ENCODE data around the gene PGR. TPM values are rescaled to one million over a fixed set of nuclear protein-coding genes. Genes with fewer than 3 reads are reported as not detected.

PGR gene
- total RNA-seq, 1 experiment from 2014 or later = not detected

GRCh38 chr11:101127699-101128570 is 1.7 kb downstream of the PGR start:
- no peaks in the 10 kb centered on the region for H3K9me3 ChIP-seq (ENCODE audit: control insufficient read depth, insufficient read depth, low read depth, low read length)
- DNase-seq (ENCODE audit: low read depth, low spot score) (no peak), ATAC-seq (no peak)
- TF ChIP-seq TCF7L2 (IDR thresholded peaks at IDR 0.05; ENCODE audit: low read depth, low read length) (no peak), POLR2AphosphoS5 (IDR thresholded peaks at IDR 0.05; ENCODE audit: low read depth, low read length) (no peak), CTCF (IDR thresholded peaks at IDR 0.05) (no peak), SIN3A (IDR thresholded peaks at IDR 0.05; ENCODE audit: borderline replicate concordance, insufficient read depth, low read depth, low read length) (no peak), REST (IDR thresholded peaks at IDR 0.05; ENCODE audit: insufficient read depth in 1 of 2, low read depth in 2 of 2, low read length in 1 of 2) (no peak)
- H3K4me1 ChIP-seq (ENCODE audit: control insufficient read depth, insufficient read depth, low read length) = no peaks in the 10 kb centered on the region; the same call in 1 of the 2 replicates
- in situ Hi-C loops (cut with HindIII; ENCODE audit: low pct_unique_long_range_greater_than_20kb, low sequenced_read_pairs) (no loop called here), intact Hi-C loops (cut with micrococcal nuclease; ENCODE audit: unreplicated experiment) (no loop called here)
- no peaks in the 10 kb centered on the region for H3K36me3 ChIP-seq (ENCODE audit: control insufficient read depth, insufficient read depth, low read length)
- ChIA-PET POLR2A (no interaction called here), CTCF (no interaction called here)
- peaks cover 54% of the 10 kb centered on the region for H3K27me3 ChIP-seq (ENCODE audit: control insufficient read depth, insufficient read depth, low read length)
- BruUV-seq (replicated peaks) = no TSS peak
- H3K27ac ChIP-seq (ENCODE audit: low read length) = no peak overlapping the region
- no peak overlapping the region for H3K4me3 ChIP-seq (ENCODE audit: low read depth in 2 of 2, low read length in 2 of 2)

GRCh38 chr11:101127197-101127698 is 2.4 kb downstream of the PGR start:
- TF ChIP-seq SIN3A (IDR thresholded peaks at IDR 0.05; ENCODE audit: borderline replicate concordance, insufficient read depth, low read depth, low read length) (no peak), TCF7L2 (IDR thresholded peaks at IDR 0.05; ENCODE audit: low read depth, low read length) (no peak), CTCF (IDR thresholded peaks at IDR 0.05) (no peak), POLR2AphosphoS5 (IDR thresholded peaks at IDR 0.05; ENCODE audit: low read depth, low read length) (no peak), REST (IDR thresholded peaks at IDR 0.05; ENCODE audit: insufficient read depth in 1 of 2, low read depth in 2 of 2, low read length in 1 of 2) (no peak)
- ATAC-seq (peak; percentile 49; the same call in 1 of the 2 replicates), DNase-seq (ENCODE audit: low read depth, low spot score) (no peak)
- Histone ChIP-seq H3K4me1 (ENCODE audit: control insufficient read depth, insufficient read depth, low read length) (no peaks in the 10 kb centered on the region; the same call in 1 of the 2 replicates), H3K27ac (ENCODE audit: low read length) (no peak overlapping the region), H3K27me3 (ENCODE audit: control insufficient read depth, insufficient read depth, low read length) (peaks cover 55% of the 10 kb centered on the region), H3K36me3 (ENCODE audit: control insufficient read depth, insufficient read depth, low read length) (no peaks in the 10 kb centered on the region), H3K4me3 (ENCODE audit: low read depth in 2 of 2, low read length in 2 of 2) (peak overlapping the region; percentile 33 to 47), H3K9me3 (ENCODE audit: control insufficient read depth, insufficient read depth, low read depth, low read length) (no peaks in the 10 kb centered on the region)
- in situ Hi-C loops (cut with HindIII; ENCODE audit: low pct_unique_long_range_greater_than_20kb, low sequenced_read_pairs) (no loop called here), intact Hi-C loops (cut with micrococcal nuclease; ENCODE audit: unreplicated experiment) (no loop called here)
- ChIA-PET POLR2A (no interaction called here), CTCF (no interaction called here)
- BruUV-seq (replicated peaks) = no TSS peak

Measured in Panc1 (cell line).